SK-N-SH (cell line): ENCODE results near the gene LONRF2. TPM values are rescaled to one million over a fixed set of nuclear protein-coding genes. Genes with fewer than 3 reads are reported as not detected.

Experiments
- CTCF ChIA-PET: fragments of 300-600, 350-600 bp; formaldehyde crosslinking; extraction: SDS; loops from one replicate; lab custom pipeline; 2021; lab: Yijun Ruan, JAX
- POLR2A ChIA-PET: fragments of 350-600 bp; sonication (Branson Sonifier 250); formaldehyde crosslinking; extraction: SDS; loops from one replicate; lab custom pipeline; 2020; ENCODE audit warnings: antibody characterized with exemption, inconsistent platforms; lab: Yijun Ruan, JAX
- DNase-seq: peaks from one replicate; pipeline ENCODE4 v3.0.0; 2012
- H2AFZ ChIP-seq: fragments of 200-600 bp; sonication (generic); 2 replicates; pipeline ENCODE4 v1.8.1; 2016; ENCODE audit warnings: antibody characterized with exemption, mild to moderate bottlenecking, low read depth
- H3F3A ChIP-seq: fragments of 200-600 bp; sonication (generic); replicated peaks from 2 replicates; pipeline ENCODE3; 2016; ENCODE audit warnings: antibody characterized with exemption, mild to moderate bottlenecking; ENCODE audit not compliant: insufficient read depth
- H3K27ac ChIP-seq, 2 experiments: fragments of 200-500 bp in 1 of 2; fragments of 200-600 bp in 1 of 2; sonication (Bioruptor generic) in 1 of 2; sonication (generic), shearing (Covaris generic) in 1 of 2; 2 replicates each; pipeline versions ENCODE4 v1.5.1 to v1.6.1; 2014 to 2016; ENCODE audit warnings: low read depth in 2 of 2, inconsistent platforms in 1 of 2, low read length in 1 of 2, mild to moderate bottlenecking in 1 of 2, mixed read lengths in 1 of 2
- H3K27me3 ChIP-seq: fragments of 200-600 bp; sonication (generic), shearing (Covaris generic); 2 replicates; pipeline ENCODE4 v1.6.1; 2016; ENCODE audit warnings: mixed run types; ENCODE audit not compliant: insufficient read depth
- H3K36me3 ChIP-seq, 2 experiments: fragments of 200-500 bp in 1 of 2; fragments of 200-600 bp in 1 of 2; sonication (Bioruptor generic) in 1 of 2; sonication (generic) in 1 of 2; replicated peaks in 1 of 2; 2 replicates each; pipeline versions ENCODE3 to v1.5.1; 2014 to 2016; ENCODE audit warnings: low read length in 1 of 2, mild to moderate bottlenecking in 1 of 2; ENCODE audit not compliant: insufficient read depth in 2 of 2, control insufficient read depth in 1 of 2
- H3K4me1 ChIP-seq, 2 experiments: fragments of 200-500 bp in 1 of 2; fragments of 200-600 bp in 1 of 2; sonication (Bioruptor generic) in 1 of 2; sonication (generic), shearing (Covaris generic) in 1 of 2; 2 replicates each; pipeline versions ENCODE4 v1.5.1 to v1.6.1; 2014 to 2016; ENCODE audit warnings: low read depth in 1 of 2, low read length in 1 of 2, mixed run types in 1 of 2; ENCODE audit not compliant: insufficient read depth in 2 of 2, control insufficient read depth in 1 of 2
- H3K4me2 ChIP-seq: fragments of 200-600 bp; sonication (generic), shearing (Covaris generic); 2 replicates; pipeline ENCODE4 v1.6.1; 2017; ENCODE audit warnings: mixed run types
- H3K4me3 ChIP-seq, 2 experiments: fragments of 200-500 bp in 1 of 2; fragments of 200-600 bp in 1 of 2; sonication (Bioruptor generic) in 1 of 2; sonication (generic), shearing (Covaris generic) in 1 of 2; 2 replicates each; pipeline versions ENCODE4 v1.5.1 to v1.8.1; 2014 to 2016; ENCODE audit warnings: low read depth in 2 of 2, inconsistent platforms in 1 of 2, low read length in 1 of 2, mild to moderate bottlenecking in 1 of 2, mixed read lengths in 1 of 2, moderate library complexity in 1 of 2
- H3K79me2 ChIP-seq: fragments of 200-600 bp; sonication (generic); 2 replicates; pipeline ENCODE4 v1.8.1; 2017; ENCODE audit warnings: mild to moderate bottlenecking; ENCODE audit not compliant: insufficient read depth
- H3K9ac ChIP-seq: fragments of 200-600 bp; sonication (generic); 2 replicates; pipeline ENCODE4 v1.6.1; 2017; ENCODE audit warnings: mixed run types
- H3K9me2 ChIP-seq: fragments of 200-600 bp; sonication (generic); 2 replicates; pipeline ENCODE4 v1.6.1; 2017; ENCODE audit warnings: mixed run types
- H3K9me3 ChIP-seq: fragments of 200-600 bp; sonication (generic); 2 replicates; pipeline ENCODE4 v1.6.1; 2017; ENCODE audit warnings: mixed run types, mild to moderate bottlenecking, moderate library complexity
- H4K20me1 ChIP-seq: fragments of 200-600 bp; sonication (generic); 2 replicates; pipeline ENCODE4 v1.6.1; 2017; ENCODE audit warnings: mild to moderate bottlenecking, mixed run types; ENCODE audit not compliant: insufficient read depth
- CHD2 ChIP-seq: fragments of 150-350 bp; IDR thresholded peaks from 2 replicates; pipeline ENCODE4 v1.6.1; 2018; ENCODE audit warnings: low read length; ENCODE audit not compliant: partially characterized antibody
- ELF1 ChIP-seq: IDR thresholded peaks from 2 replicates; pipeline ENCODE4 v1.4.0; 2012
- EP300 ChIP-seq, 2 experiments: IDR thresholded peaks; 2 replicates each; pipeline versions ENCODE4 v1.4.0 to v1.6.1; 2012; ENCODE audit warnings: borderline replicate concordance in 1 of 2, low read depth in 1 of 2, low read length in 1 of 2
- FOSL2 ChIP-seq: IDR thresholded peaks from 2 replicates; pipeline ENCODE4 v1.4.0; 2012; ENCODE audit warnings: low read depth, mild to moderate bottlenecking, moderate library complexity, borderline replicate concordance
- FOXM1 ChIP-seq: IDR thresholded peaks from 2 replicates; pipeline ENCODE4 v1.4.0; 2012; ENCODE audit warnings: low read depth, mild to moderate bottlenecking
- JUND ChIP-seq: IDR thresholded peaks from 2 replicates; pipeline ENCODE4 v1.4.0; 2012
- MAX ChIP-seq: IDR thresholded peaks from 2 replicates; pipeline ENCODE4 v1.4.0; 2012; ENCODE audit warnings: low read depth
- MXI1 ChIP-seq: IDR thresholded peaks from 2 replicates; pipeline ENCODE4 v1.6.1; 2012; ENCODE audit warnings: mild to moderate bottlenecking, low read depth, low read length, improper control_type of control experiment
- POLR2AphosphoS5 ChIP-seq: IDR thresholded peaks from 2 replicates; pipeline ENCODE4 v1.6.1; 2012; ENCODE audit warnings: low read depth, low read length
- RAD21 ChIP-seq: IDR thresholded peaks from 2 replicates; pipeline ENCODE4 v1.6.1; 2012; ENCODE audit warnings: mild to moderate bottlenecking, low read length
- REST ChIP-seq: IDR thresholded peaks from 2 replicates; pipeline ENCODE4 v1.6.1; 2012; ENCODE audit warnings: mild to moderate bottlenecking, low read depth, low read length, moderate library complexity
- RXRA ChIP-seq: IDR thresholded peaks from 2 replicates; pipeline ENCODE4 v1.4.0; 2012; ENCODE audit warnings: low read depth, mild to moderate bottlenecking, borderline replicate concordance
- SIN3A ChIP-seq: IDR thresholded peaks from 2 replicates; pipeline ENCODE4 v1.6.1; 2012; ENCODE audit warnings: low read depth, mild to moderate bottlenecking, low read length, moderate library complexity, borderline replicate concordance
- SMC3 ChIP-seq: IDR thresholded peaks from 2 replicates; pipeline ENCODE4 v1.6.1; 2012; ENCODE audit warnings: low read depth, low read length, improper control_type of control experiment
- TAF1 ChIP-seq: IDR thresholded peaks from 2 replicates; pipeline ENCODE4 v1.6.1; 2012; ENCODE audit warnings: low read depth, mild to moderate bottlenecking, low read length, moderate library complexity, borderline replicate concordance
- TCF12 ChIP-seq: IDR thresholded peaks from 2 replicates; pipeline ENCODE4 v1.4.0; 2012
- TEAD4 ChIP-seq: IDR thresholded peaks from 2 replicates; pipeline ENCODE4 v1.4.0; 2012; ENCODE audit warnings: mild to moderate bottlenecking, borderline replicate concordance; ENCODE audit not compliant: insufficient read depth
- USF1 ChIP-seq: IDR thresholded peaks from 2 replicates; pipeline ENCODE4 v1.4.0; 2012; ENCODE audit warnings: low read depth, borderline replicate concordance
- USF2 ChIP-seq: fragments of 150-350 bp; IDR thresholded peaks from 2 replicates; pipeline ENCODE4 v1.6.1; 2017; ENCODE audit warnings: antibody characterized with exemption, low read length, low read depth, borderline replicate concordance
- YY1 ChIP-seq: IDR thresholded peaks from 2 replicates; pipeline ENCODE4 v1.4.0; 2012; ENCODE audit warnings: low read depth, mild to moderate bottlenecking
- WGBS: methylation state at CpG from one replicate; pipeline ENCODE4 v1.1.6; 2017; ENCODE audit warnings: low lambda C conversion rate; 5-methylcytosine and 5-hydroxymethylcytosine counted together
- polyA plus RNA-seq, 3 experiments: library from polyadenylated mRNA; depleted of rRNA; stranded (reverse); fragments of >200 nt; gene quantifications; 2 replicates each; pipeline ENCODE4 v1.2.3, GENCODE V29; 2012

The LONRF2 gene
- polyA plus RNA-seq, 1 of the 3 experiments (the other 2 are of a cell fraction) = 2.0 TPM

GRCh38 chr2:100244881-100245605, 77.3 kb downstream of the LONRF2 start (continued):
- TF ChIP-seq USF2 (no peak), FOXM1 (no peak), TCF12 (no peak), EP300 (IDR thresholded peaks at IDR 0.05; ENCODE audit: borderline replicate concordance in 1 of 2, low read depth in 1 of 2, low read length in 1 of 2) (no peak), RXRA (no peak), POLR2AphosphoS5 (no peak), MAX (no peak), TEAD4 (no peak)

GRCh38 chr2:100243631-100244030, 78.7 kb downstream of the LONRF2 start:
- TF ChIP-seq SMC3 = no peak
- TF ChIP-seq RXRA = no peak
- no peak for TF ChIP-seq FOXM1
- no peak for TF ChIP-seq EP300 (IDR thresholded peaks at IDR 0.05; ENCODE audit: borderline replicate concordance in 1 of 2, low read depth in 1 of 2, low read length in 1 of 2)
- no peak for TF ChIP-seq YY1
- no peak for TF ChIP-seq USF1
- no peak for TF ChIP-seq SIN3A
- TF ChIP-seq REST = no peak
- TF ChIP-seq FOSL2 = no peak
- no peak for TF ChIP-seq TEAD4
- no peak for TF ChIP-seq USF2
- no peak for TF ChIP-seq MAX
- no peak for TF ChIP-seq TAF1
- TF ChIP-seq MXI1 = no peak
- no peak for TF ChIP-seq CHD2
- TF ChIP-seq RAD21 = no peak
- no peak for TF ChIP-seq JUND
- no peak for TF ChIP-seq ELF1
- TF ChIP-seq, all 33 proteins: peak for 0
- Histone ChIP-seq H3K27ac (no peak overlapping the region), H3K9ac (no peak overlapping the region), H3K9me3 (no peaks in the 10 kb centered on the region), H3K4me2 (no peak overlapping the region), H4K20me1 (no peaks in the 10 kb centered on the region), H3F3A (no peaks in the 10 kb centered on the region), H3K27me3 (no peaks in the 10 kb centered on the region), H3K79me2 (no peaks in the 10 kb centered on the region), H2AFZ (no peak overlapping the region), H3K36me3 (no peaks in the 10 kb centered on the region), H3K4me1 (peaks cover 0 to 8% of the 10 kb centered on the region in 2 experiments; a peak in 1 of 4 replicates), H3K4me3 (no peak overlapping the region), H3K9me2 (no peaks in the 10 kb centered on the region)
- ChIA-PET CTCF (interaction anchor here (0.6 to 9.6 kb wide), 4 partner anchors 17 to 684 kb away, joined by 3 to 102 read pairs (median 14); no protein-coding TSS in a partner anchor), POLR2A (no interaction called here)
- no peak for DNase-seq
- WGBS = 45% methylated on average over 6 of the region's 6 CpGs
